Fibroblast of the aortic adventitia (primary cell): Measurements from ENCODE around the gene TFEB. TPM values are rescaled to one million over a fixed set of nuclear protein-coding genes. Genes with fewer than 3 reads are reported as not detected.
A peak's percentile ranks its signal among the peaks of the same experiment; 100 is the strongest.

Experiments used
- DNase-seq: peaks from one replicate; pipeline ENCODE4 v3.0.0-alpha.2; 2010; ENCODE audit warnings: low read depth
- H3K4me3 ChIP-seq: 2 replicates; pipeline ENCODE4 v1.5.1; 2011; ENCODE audit warnings: low read depth, mild to moderate bottlenecking, control low read depth, low read length, moderate library complexity
- CTCF ChIP-seq: IDR thresholded peaks from 2 replicates; pipeline ENCODE4 v1.5.1; 2011; ENCODE audit warnings: mild to moderate bottlenecking, low read length, control low read depth, inconsistent platforms; ENCODE audit not compliant: insufficient read depth
- total RNA-seq: library from RNA; depleted of rRNA; stranded (reverse); fragments of >200 nt; gene quantifications from 2 replicates; pipeline ENCODE4 v1.2.3, GENCODE V29; 2012; ENCODE audit warnings: low replicate concordance

Gene TFEB
- total RNA-seq, 1 donor: 5.1 TPM

GRCh38 chr6:41692730-41693129 is 42.7 kb downstream of the TFEB start:
- no peak overlapping the region for H3K4me3 ChIP-seq
- TF ChIP-seq CTCF: no peak
- no peak for DNase-seq

GRCh38 chr6:41692080-41692675 is 43.2 kb downstream of the TFEB start:
- no peak overlapping the region for H3K4me3 ChIP-seq

GRCh38 chr6:41691426-41692079 is 43.9 kb downstream of the TFEB start:
- DNase-seq: no peak
- no peak for TF ChIP-seq CTCF
- no peak overlapping the region for H3K4me3 ChIP-seq

More at GRCh38 chr6:41692080-41692675, 43.2 kb downstream of the TFEB start:
- TF ChIP-seq CTCF: no peak
- DNase-seq: no peak

- no peak for DNase-seq
- no peak overlapping the region for H3K4me3 ChIP-seq
- TF ChIP-seq CTCF: no peak
Observed at GRCh38 chr6:41690541-41691330, 44.7 kb downstream of the TFEB start.

- TF ChIP-seq CTCF: no peak
- DNase-seq: peak; percentile 24
Observed at GRCh38 chr6:41689171-41690008, 46.0 kb downstream of the TFEB start.

GRCh38 chr6:41688256-41688965 is 47.0 kb downstream of the TFEB start:
- no peak for DNase-seq
- H3K4me3 ChIP-seq: no peak overlapping the region
- TF ChIP-seq CTCF: no peak

More at GRCh38 chr6:41689171-41690008, 46.0 kb downstream of the TFEB start:
- no peak overlapping the region for H3K4me3 ChIP-seq
